Measurements from ENCODE around the gene PLOD1.

DNA sequence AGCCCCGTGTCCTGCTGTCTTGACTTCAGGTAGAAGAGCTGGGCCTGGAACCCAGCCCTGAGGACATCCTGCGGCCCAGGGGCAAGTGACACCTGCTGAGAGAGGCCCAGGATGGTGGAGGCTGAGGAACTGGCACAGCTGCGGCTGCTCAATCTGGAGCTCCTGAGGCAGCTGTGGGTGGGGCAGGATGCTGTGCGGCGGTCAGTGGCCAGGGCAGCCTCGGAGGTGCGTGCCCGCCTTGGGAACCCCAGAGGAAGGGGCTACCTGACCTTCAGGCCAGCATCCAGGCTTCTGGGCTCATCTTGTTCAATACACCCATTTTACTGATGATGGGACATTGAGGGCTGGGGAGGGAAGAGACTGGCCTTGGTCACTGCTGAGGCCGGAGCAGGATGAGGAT is 87.1 kb downstream of the PLOD1 start:
- no peak for TF ChIP-seq CTCF (IDR thresholded peaks at IDR 0.05; ENCODE audit: poor library complexity, severe bottlenecking)
- TF ChIP-seq EP300 (conservative IDR thresholded peaks at IDR 0.05; ENCODE audit: poor library complexity, severe bottlenecking), result no peak
- TF ChIP-seq POLR2AphosphoS5 (IDR thresholded peaks at IDR 0.05), result no peak
- no peak for TF ChIP-seq RAD21 (conservative IDR thresholded peaks at IDR 0.05)
- no peak for TF ChIP-seq EZH2 (IDR thresholded peaks at IDR 0.05; ENCODE audit: borderline replicate concordance, insufficient read depth, low read length, poor library complexity, severe bottlenecking)
- TF ChIP-seq, protein P1, sequence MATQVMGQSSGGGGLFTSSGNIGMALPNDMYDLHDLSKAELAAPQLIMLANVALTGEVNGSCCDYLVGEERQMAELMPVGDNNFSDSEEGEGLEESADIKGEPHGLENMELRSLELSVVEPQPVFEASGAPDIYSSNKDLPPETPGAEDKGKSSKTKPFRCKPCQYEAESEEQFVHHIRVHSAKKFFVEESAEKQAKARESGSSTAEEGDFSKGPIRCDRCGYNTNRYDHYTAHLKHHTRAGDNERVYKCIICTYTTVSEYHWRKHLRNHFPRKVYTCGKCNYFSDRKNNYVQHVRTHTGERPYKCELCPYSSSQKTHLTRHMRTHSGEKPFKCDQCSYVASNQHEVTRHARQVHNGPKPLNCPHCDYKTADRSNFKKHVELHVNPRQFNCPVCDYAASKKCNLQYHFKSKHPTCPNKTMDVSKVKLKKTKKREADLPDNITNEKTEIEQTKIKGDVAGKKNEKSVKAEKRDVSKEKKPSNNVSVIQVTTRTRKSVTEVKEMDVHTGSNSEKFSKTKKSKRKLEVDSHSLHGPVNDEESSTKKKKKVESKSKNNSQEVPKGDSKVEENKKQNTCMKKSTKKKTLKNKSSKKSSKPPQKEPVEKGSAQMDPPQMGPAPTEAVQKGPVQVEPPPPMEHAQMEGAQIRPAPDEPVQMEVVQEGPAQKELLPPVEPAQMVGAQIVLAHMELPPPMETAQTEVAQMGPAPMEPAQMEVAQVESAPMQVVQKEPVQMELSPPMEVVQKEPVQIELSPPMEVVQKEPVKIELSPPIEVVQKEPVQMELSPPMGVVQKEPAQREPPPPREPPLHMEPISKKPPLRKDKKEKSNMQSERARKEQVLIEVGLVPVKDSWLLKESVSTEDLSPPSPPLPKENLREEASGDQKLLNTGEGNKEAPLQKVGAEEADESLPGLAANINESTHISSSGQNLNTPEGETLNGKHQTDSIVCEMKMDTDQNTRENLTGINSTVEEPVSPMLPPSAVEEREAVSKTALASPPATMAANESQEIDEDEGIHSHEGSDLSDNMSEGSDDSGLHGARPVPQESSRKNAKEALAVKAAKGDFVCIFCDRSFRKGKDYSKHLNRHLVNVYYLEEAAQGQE (IDR thresholded peaks at IDR 0.05; ENCODE audit: borderline replicate concordance), result no peak
- TF ChIP-seq MXI1 (conservative IDR thresholded peaks at IDR 0.05; ENCODE audit: poor library complexity, severe bottlenecking), result no peak
